Caco-2 (cell line): Measurements from ENCODE around the gene SKAP1. TPM values are rescaled to one million over a fixed set of nuclear protein-coding genes. Genes with fewer than 3 reads are reported as not detected.
"Not testable (repeated sequence)": the region's sequence is repeated elsewhere in the genome, so short reads cannot be mapped to it uniquely, and the experiment has no call there.

ENCODE experiments used
- BruUV-seq: library from RNA; stranded (reverse); fragments of 400-500 nt; replicated peaks from 2 replicates; lab custom pipeline; 2021; lab: Mats Ljungman, UMichigan
- CTCF ChIA-PET: fragments of 300-600 bp; sonication (Branson Sonifier 250); formaldehyde crosslinking; loops from one replicate; lab custom pipeline; 2022; ENCODE audit warnings: antibody characterized with exemption; lab: Charles Lee
- POLR2A ChIA-PET: fragments of 300-600 bp; sonication (Branson Sonifier 250); formaldehyde crosslinking; loops from one replicate; lab custom pipeline; 2022; ENCODE audit warnings: antibody characterized with exemption; lab: Charles Lee
- DNase-seq, 2 experiments: peaks; one replicate each; pipeline versions ENCODE4 v3.0.0 to v3.0.0-alpha.2; 2020 to 2022
- H3K27me3 ChIP-seq: replicated peaks from 2 replicates; pipeline ENCODE4 v1.6.0; 2011; ENCODE audit warnings: low read length; ENCODE audit not compliant: control insufficient read depth, insufficient read depth
- H3K36me3 ChIP-seq: 2 replicates; pipeline ENCODE4 v1.5.1; 2011; ENCODE audit warnings: low read length; ENCODE audit not compliant: control insufficient read depth, insufficient read depth
- H3K4me1 ChIP-seq: fragments of 250-450 bp; sonication (Bioruptor Pico); 2 replicates; pipeline ENCODE4 v1.5.1; 2020; ENCODE audit warnings: mild to moderate bottlenecking
- H3K4me3 ChIP-seq: 2 replicates; pipeline ENCODE4 v1.5.1; 2011; ENCODE audit warnings: low read depth, mild to moderate bottlenecking, control low read depth, low read length
- H3K9me3 ChIP-seq: fragments of 250-450 bp; sonication (Bioruptor Pico); 2 replicates; pipeline ENCODE4 v1.5.1; 2020; ENCODE audit warnings: mild to moderate bottlenecking, moderate library complexity
- H3K27ac Mint-ChIP-seq: one replicate; pipeline ENCODE4 v1.8.0; 2022; ENCODE audit warnings: mixed read lengths; ENCODE audit not compliant: unreplicated experiment
- H3K27me3 Mint-ChIP-seq: one replicate; pipeline ENCODE4 v1.8.0; 2022; ENCODE audit warnings: mixed read lengths; ENCODE audit not compliant: insufficient read depth, unreplicated experiment
- H3K36me3 Mint-ChIP-seq: one replicate; pipeline ENCODE4 v1.8.0; 2022; ENCODE audit warnings: mild to moderate bottlenecking, mixed read lengths; ENCODE audit not compliant: insufficient read depth, unreplicated experiment
- H3K4me1 Mint-ChIP-seq: one replicate; pipeline ENCODE4 v1.8.0; 2022; ENCODE audit warnings: low read depth, mixed read lengths; ENCODE audit not compliant: unreplicated experiment
- H3K4me3 Mint-ChIP-seq: one replicate; pipeline ENCODE4 v1.8.0; 2022; ENCODE audit warnings: mild to moderate bottlenecking, moderate library complexity, mixed read lengths; ENCODE audit not compliant: unreplicated experiment
- H3K9me3 Mint-ChIP-seq: one replicate; pipeline ENCODE4 v1.8.0; 2022; ENCODE audit warnings: mixed read lengths; ENCODE audit not compliant: unreplicated experiment
- CTCF ChIP-seq, 2 experiments: fragments of 200-600 bp in 1 of 2; IDR thresholded peaks; 1 replicate in 1 of 2; 2 replicates in 1 of 2; pipeline versions ENCODE4 v1.5.1 to v1.8.0; 2011 to 2022; ENCODE audit warnings: antibody characterized with exemption in 1 of 2, control low read depth in 1 of 2, inconsistent platforms in 1 of 2, low read depth in 1 of 2, low read length in 1 of 2, mild to moderate bottlenecking in 1 of 2, moderate library complexity in 1 of 2; ENCODE audit not compliant: insufficient read depth in 1 of 2, severe bottlenecking in 1 of 2, unreplicated experiment in 1 of 2
- intact Hi-C: fragments of 100-400 bp; cut with micrococcal nuclease; formaldehyde crosslinking; loops from one replicate; pipeline ENCODE4 v1.10.0; 2022; ENCODE audit not compliant: unreplicated experiment
- total RNA-seq: library from RNA; stranded (reverse); gene quantifications from 2 replicates; pipeline ENCODE4 v1.2.3, GENCODE V29; 2022

SKAP1 gene
- total RNA-seq, 1 experiment from 2014 or later = 0.70 TPM

- intact Hi-C loops = no loop called here
- no peak overlapping the region for H3K4me3 Mint-ChIP-seq
- H3K36me3 Mint-ChIP-seq = peaks cover 5% of the 10 kb centered on the region
- Histone ChIP-seq H3K9me3 (no peaks in the 10 kb centered on the region), H3K4me3 (no peak overlapping the region), H3K36me3 (no peaks in the 10 kb centered on the region), H3K4me1 (peaks cover 55% of the 10 kb centered on the region), H3K27me3 (no peaks in the 10 kb centered on the region)
- ChIA-PET POLR2A (interaction anchor here (0.6 to 1.6 kb wide), 2 partner anchors 12 to 14 kb away, joined by 3 to 6 read pairs; no protein-coding TSS in a partner anchor), CTCF (interaction anchor here (0.5 to 6.2 kb wide), 11 partner anchors 10 to 637 kb away, joined by 3 to 88 read pairs (median 3); no protein-coding TSS in a partner anchor)
- BruUV-seq = TSS peak; percentile 52
- peaks cover 58% of the 10 kb centered on the region for H3K4me1 Mint-ChIP-seq
- H3K27me3 Mint-ChIP-seq = no peaks in the 10 kb centered on the region
- DNase-seq = no peak
- no peaks in the 10 kb centered on the region for H3K9me3 Mint-ChIP-seq
- peak overlapping the region; percentile 37 for H3K27ac Mint-ChIP-seq
- no peak for TF ChIP-seq CTCF (IDR thresholded peaks at IDR 0.05; ENCODE audit: insufficient read depth in 1 of 2, low read depth in 1 of 2, low read length in 1 of 2, severe bottlenecking in 1 of 2, unreplicated experiment in 1 of 2)
These were observed 182.4 kb downstream of the SKAP1 start for GRCh38 chr17:48247603-48248002.

GRCh38 chr17:48247038-48247437 lies 183.0 kb downstream of the SKAP1 start:
- Histone ChIP-seq H3K4me3 (no peak overlapping the region), H3K27me3 (no peaks in the 10 kb centered on the region), H3K36me3 (no peaks in the 10 kb centered on the region), H3K9me3 (no peaks in the 10 kb centered on the region), H3K4me1 (peaks cover 61% of the 10 kb centered on the region)
- BruUV-seq = no TSS peak
- Mint-ChIP-seq H3K36me3 (peaks cover 5% of the 10 kb centered on the region), H3K4me1 (peaks cover 58% of the 10 kb centered on the region), H3K27ac (peak overlapping the region; percentile 37), H3K9me3 (no peaks in the 10 kb centered on the region), H3K4me3 (peak overlapping the region; percentile 38), H3K27me3 (no peaks in the 10 kb centered on the region)
- CTCF ChIA-PET = interaction anchor here (0.5 to 6.2 kb wide), 12 partner anchors 11 to 637 kb away, joined by 3 to 88 read pairs (median 3); no protein-coding TSS in a partner anchor
- POLR2A ChIA-PET = interaction anchor here (0.6 to 1.6 kb wide), 2 partner anchors 13 kb away, joined by 3 to 6 read pairs; no protein-coding TSS in a partner anchor
- DNase-seq = peak in 1 of 2 experiments; percentile 54
- intact Hi-C loops = no loop called here
- no peak for TF ChIP-seq CTCF (IDR thresholded peaks at IDR 0.05; ENCODE audit: insufficient read depth in 1 of 2, low read depth in 1 of 2, low read length in 1 of 2, severe bottlenecking in 1 of 2, unreplicated experiment in 1 of 2)

GRCh38 chr17:48246612-48247011 lies 183.4 kb downstream of the SKAP1 start:
- no peaks in the 10 kb centered on the region for H3K9me3 ChIP-seq
- no peak for TF ChIP-seq CTCF (IDR thresholded peaks at IDR 0.05; ENCODE audit: insufficient read depth in 1 of 2, low read depth in 1 of 2, low read length in 1 of 2, severe bottlenecking in 1 of 2, unreplicated experiment in 1 of 2)
- no peaks in the 10 kb centered on the region for H3K27me3 ChIP-seq
- intact Hi-C loops = no loop called here
- H3K36me3 Mint-ChIP-seq = peaks cover 5% of the 10 kb centered on the region
- DNase-seq = peak; percentile 64 to 73
- no peaks in the 10 kb centered on the region for H3K36me3 ChIP-seq
- ChIA-PET CTCF (interaction anchor here (1.1 to 6.2 kb wide), 7 partner anchors 13 to 425 kb away, joined by 3 to 88 read pairs (median 3); no protein-coding TSS in a partner anchor), POLR2A (interaction anchor here (1.6 kb wide), 1 partner anchor 13 kb away, joined by 6 read pairs; no protein-coding TSS in a partner anchor)
- H3K27me3 Mint-ChIP-seq = no peaks in the 10 kb centered on the region
- BruUV-seq = no TSS peak
- H3K27ac Mint-ChIP-seq = peak overlapping the region; percentile 37
- H3K9me3 Mint-ChIP-seq = no peaks in the 10 kb centered on the region
- H3K4me3 Mint-ChIP-seq = peak overlapping the region; percentile 38
- no peak overlapping the region for H3K4me3 ChIP-seq
- H3K4me1 Mint-ChIP-seq = peaks cover 59% of the 10 kb centered on the region
- peaks cover 65% of the 10 kb centered on the region for H3K4me1 ChIP-seq

- H3K9me3 ChIP-seq, H3K36me3 ChIP-seq, H3K4me3 ChIP-seq, H3K9me3 Mint-ChIP-seq, H3K4me3 Mint-ChIP-seq, DNase-seq, H3K27me3 Mint-ChIP-seq, BruUV-seq, H3K36me3 Mint-ChIP-seq, H3K27me3 ChIP-seq, POLR2A ChIA-PET: not testable (repeated sequence)
- CTCF ChIA-PET = interaction anchor here (2.1 to 6.2 kb wide), 2 partner anchors 14 to 18 kb away, joined by 17 to 88 read pairs; no protein-coding TSS in a partner anchor
- Mint-ChIP-seq H3K4me1 (peaks cover 66% of the 10 kb centered on the region), H3K27ac (peak overlapping the region; percentile 92)
- H3K4me1 ChIP-seq = peaks cover 76% of the 10 kb centered on the region
- intact Hi-C loops = loop anchor here (2.0 kb wide), 1 partner anchor 45 kb away; no protein-coding TSS in a partner anchor
These were observed 184.5 kb downstream of the SKAP1 start for GRCh38 chr17:48245465-48246033.
